HFFc6 (cell line): ENCODE data around the gene DACT3. TPM values are rescaled to one million over a fixed set of nuclear protein-coding genes. Genes with fewer than 3 reads are reported as not detected.

Experiments
- DNase-seq: peaks from one replicate; pipeline ENCODE4 v3.0.0-alpha.2; 2018
- H3K27ac Mint-ChIP-seq: 2 replicates; pipeline ENCODE4 v1.8.0; 2020; ENCODE audit warnings: mild to moderate bottlenecking, mixed read lengths
- H3K27me3 Mint-ChIP-seq: 2 replicates; pipeline ENCODE4 v1.8.0; 2021; ENCODE audit warnings: mild to moderate bottlenecking, moderate library complexity, mixed read lengths; ENCODE audit not compliant: insufficient read depth
- H3K36me3 Mint-ChIP-seq: 2 replicates; pipeline ENCODE4 v1.8.0; 2021; ENCODE audit warnings: low read depth, mixed read lengths
- H3K4me1 Mint-ChIP-seq: 2 replicates; pipeline ENCODE4 v1.8.0; 2020; ENCODE audit warnings: low read depth, mixed read lengths
- H3K4me3 Mint-ChIP-seq: 2 replicates; pipeline ENCODE4 v1.8.0; 2020; ENCODE audit warnings: mild to moderate bottlenecking, moderate library complexity, mixed read lengths
- H3K9me3 Mint-ChIP-seq: 2 replicates; pipeline ENCODE4 v1.8.0; 2020; ENCODE audit warnings: mild to moderate bottlenecking, mixed read lengths
- CTCF ChIP-seq: fragments of 200-600 bp; sonication (generic); IDR thresholded peaks from 2 replicates; pipeline ENCODE4 v1.5.0; 2021; ENCODE audit warnings: antibody characterized with exemption, mild to moderate bottlenecking
- total RNA-seq, 6 experiments: library from RNA; stranded (reverse); fragmentation: NEBNext Ultra II Directional; extraction: Animal tissue kit (Norgen Biotek cat#: 25700); gene quantifications; 2 replicates in 1 of 6; 3 replicates in 5 of 6; pipeline ENCODE4 v1.2.3, GENCODE V29; 2021

Gene DACT3
- total RNA-seq, 6 experiments from 2014 or later, result 12.6 to 17.2 (median 15.5) TPM

- Mint-ChIP-seq H3K4me3 (no peak overlapping the region), H3K9me3 (no peaks in the 10 kb centered on the region), H3K4me1 (peaks cover 28% of the 10 kb centered on the region), H3K27me3 (peaks cover 3% of the 10 kb centered on the region), H3K36me3 (peaks cover 12% of the 10 kb centered on the region), H3K27ac (no peak overlapping the region)
- DNase-seq, result no peak
- no peak for TF ChIP-seq CTCF
Measured at GRCh38 chr19:46656541-46656940, 4.4 kb downstream of the DACT3 start.

- peaks cover 22% of the 10 kb centered on the region for H3K4me1 Mint-ChIP-seq
- peaks cover 2% of the 10 kb centered on the region for H3K27me3 Mint-ChIP-seq
- H3K4me3 Mint-ChIP-seq, result no peak overlapping the region
- no peak for TF ChIP-seq CTCF
- no peak for DNase-seq
- H3K9me3 Mint-ChIP-seq, result no peaks in the 10 kb centered on the region
- H3K27ac Mint-ChIP-seq, result no peak overlapping the region
- peaks cover 18% of the 10 kb centered on the region for H3K36me3 Mint-ChIP-seq
Measured at GRCh38 chr19:46654621-46655152, 6.3 kb downstream of the DACT3 start.

- H3K9me3 Mint-ChIP-seq, result peaks cover 10% of the 10 kb centered on the region
- no peak for TF ChIP-seq CTCF
Measured at GRCh38 chr19:46650445-46650844, 10.5 kb downstream of the DACT3 start.

GRCh38 chr19:46648961-46649960, 11.7 kb downstream of the DACT3 start:
- H3K9me3 Mint-ChIP-seq, result peaks cover 10% of the 10 kb centered on the region
- no peak overlapping the region for H3K4me3 Mint-ChIP-seq

More at GRCh38 chr19:46650445-46650844, 10.5 kb downstream of the DACT3 start:
- Mint-ChIP-seq H3K4me3 (no peak overlapping the region), H3K27ac (no peak overlapping the region), H3K27me3 (peaks cover 2% of the 10 kb centered on the region; the same call in 1 of the 2 replicates), H3K4me1 (0 out of 2 replicates have a peak, but pooled peaks cover 10% of the 10 kb centered on the region), H3K36me3 (peaks cover 37% of the 10 kb centered on the region)
- DNase-seq, result no peak

More at GRCh38 chr19:46648961-46649960, 11.7 kb downstream of the DACT3 start:
- TF ChIP-seq CTCF, result no peak
- Mint-ChIP-seq H3K27me3 (peaks cover 2% of the 10 kb centered on the region; the same call in 1 of the 2 replicates), H3K4me1 (0 out of 2 replicates have a peak, but pooled peaks cover 5% of the 10 kb centered on the region), H3K27ac (no peak overlapping the region), H3K36me3 (peaks cover 32% of the 10 kb centered on the region)
- no peak for DNase-seq
